ENCODE measurements around the gene CDYL2.

CDYL2 gene

DNA sequence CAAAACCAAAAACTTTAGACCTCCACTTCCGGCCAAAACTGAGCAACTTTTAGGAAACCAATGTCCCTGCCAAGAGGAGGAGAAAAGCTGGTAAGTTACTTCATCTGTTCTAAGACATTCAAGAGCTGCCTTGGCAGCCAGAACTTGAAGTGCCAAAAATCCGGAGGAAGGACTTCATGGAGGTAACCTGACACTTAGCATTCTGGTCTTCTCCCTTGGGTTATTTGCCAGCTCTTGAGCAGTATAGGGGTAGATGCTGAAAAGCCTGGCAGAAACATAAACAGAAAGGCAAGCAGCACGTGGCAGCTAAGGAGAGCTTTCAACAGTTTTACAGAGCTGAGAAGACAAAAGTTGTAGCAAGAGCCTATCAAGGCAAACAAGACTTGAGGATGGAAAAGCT lies 53.2 kb downstream of the CDYL2 start:
- DNase-seq (ENCODE audit: low spot score): no peak
- Histone ChIP-seq H3K27ac (no peak overlapping the region), H3K4me3 (no peak overlapping the region)
- TF ChIP-seq, protein P1, sequence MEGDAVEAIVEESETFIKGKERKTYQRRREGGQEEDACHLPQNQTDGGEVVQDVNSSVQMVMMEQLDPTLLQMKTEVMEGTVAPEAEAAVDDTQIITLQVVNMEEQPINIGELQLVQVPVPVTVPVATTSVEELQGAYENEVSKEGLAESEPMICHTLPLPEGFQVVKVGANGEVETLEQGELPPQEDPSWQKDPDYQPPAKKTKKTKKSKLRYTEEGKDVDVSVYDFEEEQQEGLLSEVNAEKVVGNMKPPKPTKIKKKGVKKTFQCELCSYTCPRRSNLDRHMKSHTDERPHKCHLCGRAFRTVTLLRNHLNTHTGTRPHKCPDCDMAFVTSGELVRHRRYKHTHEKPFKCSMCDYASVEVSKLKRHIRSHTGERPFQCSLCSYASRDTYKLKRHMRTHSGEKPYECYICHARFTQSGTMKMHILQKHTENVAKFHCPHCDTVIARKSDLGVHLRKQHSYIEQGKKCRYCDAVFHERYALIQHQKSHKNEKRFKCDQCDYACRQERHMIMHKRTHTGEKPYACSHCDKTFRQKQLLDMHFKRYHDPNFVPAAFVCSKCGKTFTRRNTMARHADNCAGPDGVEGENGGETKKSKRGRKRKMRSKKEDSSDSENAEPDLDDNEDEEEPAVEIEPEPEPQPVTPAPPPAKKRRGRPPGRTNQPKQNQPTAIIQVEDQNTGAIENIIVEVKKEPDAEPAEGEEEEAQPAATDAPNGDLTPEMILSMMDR (IDR thresholded peaks at IDR 0.05): no peak

DNA sequence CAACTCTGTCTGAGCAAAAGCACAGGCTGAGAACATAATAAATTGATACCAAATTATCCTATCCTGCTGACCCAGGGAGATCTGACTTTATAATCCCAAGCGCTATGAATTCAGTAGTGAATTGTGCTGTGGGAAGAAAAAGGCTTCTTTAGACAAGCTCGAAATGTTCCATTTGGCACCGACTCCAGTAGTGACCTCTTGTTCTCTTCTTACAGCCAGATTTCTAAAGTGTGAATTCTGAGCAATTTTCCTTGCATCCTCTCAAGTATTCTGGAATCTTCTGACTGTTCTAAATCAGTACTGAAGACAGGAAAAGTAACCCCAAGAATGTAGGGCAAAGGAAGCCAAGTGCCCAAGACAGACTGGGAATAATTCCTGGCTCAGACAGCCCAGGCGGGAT lies 58.2 kb downstream of the CDYL2 start:
- Histone ChIP-seq H3K27ac (no peak overlapping the region), H3K4me3 (no peak overlapping the region)
- DNase-seq (ENCODE audit: low spot score): no peak
- TF ChIP-seq, protein P1 (IDR thresholded peaks at IDR 0.05): no peak

DNA sequence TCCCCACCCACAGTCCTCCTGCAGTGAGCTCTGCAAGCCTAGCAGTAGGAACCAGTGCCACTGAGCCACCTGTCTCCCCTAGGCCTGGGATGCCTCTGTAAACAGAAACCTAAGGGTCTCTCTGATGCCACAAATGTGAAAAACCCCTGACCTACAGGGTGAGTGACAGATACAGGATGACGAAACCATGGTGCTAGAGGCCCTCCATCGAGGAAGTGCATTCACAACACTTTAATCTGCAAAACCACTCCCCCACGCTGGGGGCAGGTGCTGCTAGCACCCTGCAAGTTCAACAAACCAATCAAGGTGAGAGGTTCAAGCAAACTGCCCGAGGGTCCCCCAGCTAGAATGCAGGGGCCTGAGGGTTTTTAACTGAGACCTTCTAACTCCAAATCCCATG lies 59.5 kb downstream of the CDYL2 start:
- TF ChIP-seq, protein P1 (IDR thresholded peaks at IDR 0.05): no peak
- DNase-seq (ENCODE audit: low spot score): no peak
- Histone ChIP-seq H3K4me3 (no peak overlapping the region), H3K27ac (no peak overlapping the region)

DNA sequence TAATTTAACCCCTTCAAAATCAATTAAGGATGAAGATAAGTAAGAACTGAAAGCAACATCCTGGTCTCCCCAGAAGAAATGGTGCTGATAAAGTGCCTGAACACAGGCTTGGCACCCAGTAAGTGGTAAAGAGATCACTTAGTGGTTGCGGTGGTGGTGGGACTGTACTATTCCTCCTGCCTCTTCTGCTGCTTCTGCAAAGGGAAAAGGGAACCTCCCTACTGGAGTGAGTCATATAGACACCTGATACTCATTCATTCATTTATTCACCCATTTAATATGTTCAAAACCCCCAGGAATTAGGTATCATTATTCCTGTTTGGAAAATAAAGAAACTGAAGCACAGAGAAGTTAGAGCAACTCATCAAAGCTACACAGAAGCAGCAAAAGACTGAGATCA lies 60.6 kb downstream of the CDYL2 start:
- no peak for DNase-seq (ENCODE audit: low spot score)
- H3K4me3 ChIP-seq: no peak overlapping the region
- TF ChIP-seq, protein P1 (IDR thresholded peaks at IDR 0.05): no peak

DNA sequence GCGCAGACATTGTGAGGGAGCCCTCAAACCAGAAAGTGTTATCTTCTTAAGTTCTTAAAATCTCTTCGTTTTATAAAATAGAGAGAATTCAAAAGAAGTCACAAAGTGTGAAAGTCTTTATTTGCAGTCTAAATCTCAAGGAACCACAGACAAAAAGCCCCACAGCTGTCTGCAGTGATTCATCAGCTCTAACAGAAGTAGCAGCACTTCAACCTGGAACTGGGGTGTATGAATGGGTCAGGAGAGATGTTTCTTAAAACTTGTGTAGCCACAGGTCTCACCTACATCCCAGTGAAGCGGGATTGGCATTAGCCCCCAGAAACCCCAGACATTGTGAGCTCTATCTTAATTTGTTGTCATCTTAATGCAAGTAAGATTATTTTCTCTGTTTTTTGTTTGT lies 61.1 kb downstream of the CDYL2 start:
- no peak overlapping the region for H3K27ac ChIP-seq
- no peak overlapping the region for H3K4me3 ChIP-seq
- no peak for DNase-seq (ENCODE audit: low spot score)
- TF ChIP-seq, protein P1 (IDR thresholded peaks at IDR 0.05): no peak

More for the DNA sequence above, 60.6 kb downstream of the CDYL2 start:
- no peak overlapping the region for H3K27ac ChIP-seq

DNA sequence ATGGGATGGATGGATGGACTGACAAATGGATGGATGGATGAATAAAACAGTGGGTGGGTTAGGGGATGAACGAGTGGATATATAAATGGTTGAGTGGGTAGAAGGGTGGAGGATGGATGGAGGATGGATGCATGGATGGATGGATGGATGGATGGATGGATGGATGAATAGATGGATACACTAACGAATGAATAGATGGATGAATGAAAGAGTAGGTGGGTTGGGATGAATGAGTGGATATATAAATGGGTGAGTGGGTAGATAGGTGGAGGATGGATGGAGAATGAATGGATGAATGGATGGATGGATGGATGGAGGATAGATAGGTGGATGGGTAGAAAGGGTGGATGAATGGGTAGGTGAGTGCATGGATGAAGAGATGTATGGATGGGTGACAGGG lies 62.1 kb downstream of the CDYL2 start:
- H3K4me3 ChIP-seq: no peak overlapping the region
- TF ChIP-seq, protein P1 (IDR thresholded peaks at IDR 0.05): no peak
- no peak for DNase-seq (ENCODE audit: low spot score)

DNA sequence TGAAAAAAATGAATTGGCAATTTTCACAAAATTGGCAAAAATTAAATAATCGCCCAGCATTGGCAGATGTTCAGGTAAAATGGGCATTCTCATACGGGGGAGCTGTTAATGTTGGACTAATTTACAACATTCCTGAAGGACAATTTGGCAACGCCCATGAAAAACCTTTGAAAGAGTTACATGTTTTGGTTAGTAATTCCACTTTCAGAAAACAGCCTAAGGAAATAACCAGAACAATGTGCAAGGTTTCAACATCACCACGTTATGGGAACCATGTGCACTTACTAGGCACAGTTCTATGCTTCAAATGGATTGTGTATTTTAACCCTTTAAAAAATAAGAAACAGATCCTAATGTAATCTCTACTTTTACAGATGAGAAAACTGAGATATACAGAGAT lies 62.7 kb downstream of the CDYL2 start:
- H3K27ac ChIP-seq: no peak overlapping the region
- no peak overlapping the region for H3K4me3 ChIP-seq
- TF ChIP-seq, protein P1 (IDR thresholded peaks at IDR 0.05): no peak
- DNase-seq (ENCODE audit: low spot score): no peak

More for the DNA sequence above, 62.1 kb downstream of the CDYL2 start:
- H3K27ac ChIP-seq: no peak overlapping the region
